GM12878 (cell line): ENCODE data around the gene MAP4K5. TPM values are rescaled to one million over a fixed set of nuclear protein-coding genes. Genes with fewer than 3 reads are reported as not detected.

Experiments
- ATAC-seq: fragments of 200-7000 bp; cut with Tn5 transposase; 3 replicates; pipeline ENCODE4 v1.9.1; 2020; ENCODE audit warnings: mild to moderate bottlenecking, moderate library complexity
- BruUV-seq: library from RNA; stranded (reverse); fragments of 400-500 nt; replicated peaks from 2 replicates; lab custom pipeline; 2021; lab: Mats Ljungman, UMichigan
- CTCF ChIA-PET: fragments of 300-600 bp; sonication (Branson Sonifier 250); formaldehyde crosslinking; extraction: SDS; loops from one replicate; lab custom pipeline; 2021; ENCODE audit warnings: inconsistent platforms; lab: Yijun Ruan, JAX
- POLR2A ChIA-PET: fragments of 350-600 bp; formaldehyde crosslinking; extraction: SDS; loops from one replicate; lab custom pipeline; 2021; ENCODE audit warnings: inconsistent platforms; lab: Charles Lee
- RAD21 ChIA-PET: fragments of 300-600 bp; sonication (Branson Sonifier 250); formaldehyde crosslinking; loops from one replicate; lab custom pipeline; 2023; ENCODE audit warnings: antibody characterized with exemption; ENCODE audit not compliant: unreplicated experiment; lab: Charles Lee
- SMC1A ChIA-PET: fragments of 300-600 bp; sonication (Branson Sonifier 250); formaldehyde crosslinking; loops from one replicate; lab custom pipeline; 2023; ENCODE audit not compliant: unreplicated experiment, uncharacterized antibody; lab: Charles Lee
- DNase-seq: peaks from one replicate; pipeline ENCODE4 v3.0.0-alpha.2; 2011; ENCODE audit warnings: low read depth, low spot score
- FAIRE-seq: peaks from 3 replicates; lab custom pipeline; 2011; peaks lifted over from hg19 to GRCh38; lab: Jason Lieb, UNC
- H2AFZ ChIP-seq: 2 replicates; pipeline ENCODE4 v1.6.0; 2011; ENCODE audit warnings: low read depth, low read length, control low read depth; ENCODE audit not compliant: control insufficient read depth
- H3K27ac ChIP-seq: 2 replicates; pipeline ENCODE4 v1.5.1; 2011; ENCODE audit warnings: control low read depth; ENCODE audit not compliant: control insufficient read depth, insufficient read depth
- H3K27me3 ChIP-seq, 2 experiments: replicated peaks in 1 of 2; 2 replicates each; pipeline versions ENCODE4 v1.6.0 to v1.6.1; 2011; ENCODE audit warnings: low read length in 1 of 2; ENCODE audit not compliant: control insufficient read depth in 2 of 2, insufficient read depth in 2 of 2
- H3K36me3 ChIP-seq, 2 experiments: 2 replicates each; pipeline ENCODE4 v1.5.1; 2011; ENCODE audit warnings: low read length in 1 of 2; ENCODE audit not compliant: control insufficient read depth in 2 of 2, insufficient read depth in 2 of 2
- H3K4me1 ChIP-seq: 2 replicates; pipeline ENCODE4 v1.6.1; 2011; ENCODE audit warnings: mild to moderate bottlenecking, low read length, moderate library complexity, mixed read lengths; ENCODE audit not compliant: control insufficient read depth, insufficient read depth
- H3K4me2 ChIP-seq: 2 replicates; pipeline ENCODE4 v1.6.0; 2011; ENCODE audit warnings: control low read depth; ENCODE audit not compliant: control insufficient read depth, insufficient read depth
- H3K4me3 ChIP-seq: fragments of 200-600 bp; sonication (generic); 2 replicates; pipeline ENCODE4 v1.5.1; 2016
- H3K79me2 ChIP-seq: 2 replicates; pipeline ENCODE4 v1.6.0; 2011; ENCODE audit warnings: low read length; ENCODE audit not compliant: control insufficient read depth, insufficient read depth
- H3K9ac ChIP-seq: 2 replicates; pipeline ENCODE4 v1.8.0; 2011; ENCODE audit warnings: low read length, control low read depth, mixed read lengths; ENCODE audit not compliant: control insufficient read depth, insufficient read depth
- H3K9me3 ChIP-seq: replicated peaks from 3 replicates; pipeline ENCODE4 v1.5.1; 2011; ENCODE audit warnings: mild to moderate bottlenecking, low read length; ENCODE audit not compliant: control insufficient read depth, insufficient read depth
- H4K20me1 ChIP-seq: 2 replicates; pipeline ENCODE4 v1.6.0; 2011; ENCODE audit not compliant: control insufficient read depth, insufficient read depth
- BCLAF1 ChIP-seq: fragments of 450-650 bp; IDR thresholded peaks from 2 replicates; pipeline ENCODE4 v1.6.1; 2017; ENCODE audit warnings: antibody characterized with exemption, mild to moderate bottlenecking, moderate library complexity
- CHD4 ChIP-seq: fragments of 200-600 bp; sonication (generic); IDR thresholded peaks from 2 replicates; pipeline ENCODE4 v1.6.1; 2016; ENCODE audit warnings: mild to moderate bottlenecking
- TARDBP ChIP-seq: IDR thresholded peaks from 2 replicates; pipeline ENCODE4 v1.6.1; 2016; ENCODE audit warnings: borderline replicate concordance
- ZBED1 ChIP-seq: IDR thresholded peaks from 2 replicates; pipeline ENCODE4 v1.6.1; 2016; ENCODE audit warnings: borderline replicate concordance
- WGBS: methylation state at CpG from one replicate; pipeline ENCODE4 v1.1.6; 2016; ENCODE audit warnings: low lambda C conversion rate; ENCODE audit not compliant: insufficient replicate concordance, insufficient coverage; ENCODE audit errors: missing lambda C conversion rate; 5-methylcytosine and 5-hydroxymethylcytosine counted together
- in situ Hi-C: fragments of 300-500 bp; cut with MboI; formaldehyde crosslinking; loops from 9 replicates; pipeline ENCODE4 v1.14.3; 2018; ENCODE audit warnings: mixed read lengths
- intact Hi-C: fragments of 100-400 bp; cut with micrococcal nuclease; formaldehyde crosslinking; loops from one replicate; pipeline ENCODE4 v1.14.2; 2022; ENCODE audit not compliant: unreplicated experiment
- polyA plus RNA-seq, 11 experiments: library from polyadenylated mRNA; depleted of rRNA in 4 of 11; unstranded in 6 of 11; stranded (reverse) in 5 of 11; fragments of >200 nt; fragmentation: Nextera tagmentation in 4 of 11; fragmentation: Illumina TruSeq in 1 of 11; extraction: Ambion mirVana in 4 of 11; extraction: Trizol in 1 of 11; gene quantifications; 1 replicate in 1 of 11; 2 replicates in 10 of 11; pipeline versions ENCODE4 v1.2.1 to v1.2.3, GENCODE V29; 2011 to 2016; ENCODE audit warnings: inconsistent platforms in 2 of 11, missing spikeins in 2 of 11, low read depth in 1 of 11
- total RNA-seq, 4 experiments: library from RNA; depleted of rRNA in 3 of 4; stranded (reverse); fragments of >200 nt in 3 of 4; fragmentation: Illumina TruSeq in 1 of 4; extraction: Trizol in 1 of 4; gene quantifications; 2 replicates each; pipeline versions ENCODE4 v1.2.1 to v1.2.3, GENCODE V29; 2013 to 2021
- TF ChIP-seq, protein P1 (sequence below): IDR thresholded peaks from 2 replicates; pipeline ENCODE4 v1.6.1; 2012; ENCODE audit warnings: low read length, inconsistent platforms

MAP4K5 gene
- total and polyA plus RNA-seq, 10 of the 15 experiments (the other 5 are each of a cell fraction or from before 2014, with no cell fraction given) = 9.1 to 41.3 (median 30.1) TPM

- in situ Hi-C loops = no loop called here
- CTCF ChIA-PET = no interaction called here
- Histone ChIP-seq H3K4me1 (no peaks in the 10 kb centered on the region), H3K9ac (no peak overlapping the region), H3K36me3 (no peaks in the 10 kb centered on the region), H3K4me2 (no peak overlapping the region), H3K79me2 (no peaks in the 10 kb centered on the region), H3K4me3 (no peak overlapping the region), H2AFZ (no peak overlapping the region), H3K9me3 (no peaks in the 10 kb centered on the region; the same call in 2 of the 3 replicates), H3K27ac (no peak overlapping the region), H3K27me3 (no peaks in the 10 kb centered on the region), H4K20me1 (no peaks in the 10 kb centered on the region)
- WGBS = 79% methylated on average over 5 of the region's 5 CpGs
- SMC1A ChIA-PET = no interaction called here
- RAD21 ChIA-PET = no interaction called here
- intact Hi-C loops = no loop called here
- ATAC-seq = no peak
- DNase-seq = no peak
- FAIRE-seq = no peak
- TF ChIP-seq CHD4 = no peak
- POLR2A ChIA-PET = interaction anchor here (0.6 kb wide), 1 partner anchor 443 kb away, joined by 3 read pairs; no protein-coding TSS in a partner anchor
- BruUV-seq = no TSS peak
Measured at GRCh38 chr14:50375760-50376159, 156.6 kb downstream of the MAP4K5 start.

- ChIA-PET SMC1A (interaction anchor here (1.3 kb wide), 1 partner anchor 15 kb away, joined by 4 read pairs; no protein-coding TSS in a partner anchor), CTCF (interaction anchor here (1.6 kb wide), 1 partner anchor 9 kb away, joined by 5 read pairs; no protein-coding TSS in a partner anchor), POLR2A (interaction anchor here (0.5 to 1.0 kb wide), 3 partner anchors 10 to 154 kb away, joined by 3 to 6 read pairs (median 3); no protein-coding TSS in a partner anchor), RAD21 (no interaction called here)
- no peaks in the 10 kb centered on the region; the same call in 2 of the 3 replicates for H3K9me3 ChIP-seq
- no peaks in the 10 kb centered on the region for H3K4me1 ChIP-seq
- no peaks in the 10 kb centered on the region for H3K79me2 ChIP-seq
- no peak overlapping the region for H3K27ac ChIP-seq
- ATAC-seq (no peak), FAIRE-seq (no peak), DNase-seq (no peak)
- intact Hi-C loops (no loop called here), in situ Hi-C loops (no loop called here)
- no peaks in the 10 kb centered on the region for H3K36me3 ChIP-seq
- no peaks in the 10 kb centered on the region for H4K20me1 ChIP-seq
- no TSS peak for BruUV-seq
- TF ChIP-seq, protein P1, sequence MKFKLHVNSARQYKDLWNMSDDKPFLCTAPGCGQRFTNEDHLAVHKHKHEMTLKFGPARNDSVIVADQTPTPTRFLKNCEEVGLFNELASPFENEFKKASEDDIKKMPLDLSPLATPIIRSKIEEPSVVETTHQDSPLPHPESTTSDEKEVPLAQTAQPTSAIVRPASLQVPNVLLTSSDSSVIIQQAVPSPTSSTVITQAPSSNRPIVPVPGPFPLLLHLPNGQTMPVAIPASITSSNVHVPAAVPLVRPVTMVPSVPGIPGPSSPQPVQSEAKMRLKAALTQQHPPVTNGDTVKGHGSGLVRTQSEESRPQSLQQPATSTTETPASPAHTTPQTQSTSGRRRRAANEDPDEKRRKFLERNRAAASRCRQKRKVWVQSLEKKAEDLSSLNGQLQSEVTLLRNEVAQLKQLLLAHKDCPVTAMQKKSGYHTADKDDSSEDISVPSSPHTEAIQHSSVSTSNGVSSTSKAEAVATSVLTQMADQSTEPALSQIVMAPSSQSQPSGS = no peak
- no peak for TF ChIP-seq BCLAF1
- TF ChIP-seq ZBED1 = no peak
- no peak for TF ChIP-seq TARDBP
- no peak overlapping the region for H3K9ac ChIP-seq
- no peaks in the 10 kb centered on the region for H3K27me3 ChIP-seq
- no peak overlapping the region for H3K4me2 ChIP-seq
- H2AFZ ChIP-seq = no peak overlapping the region
- H3K4me3 ChIP-seq = no peak overlapping the region
- WGBS = 96% methylated on average over 3 of the region's 3 CpGs
Measured at GRCh38 chr14:50373959-50374358, 158.4 kb downstream of the MAP4K5 start.
